ENCODE results near the gene CNIH3. TPM values are rescaled to one million over a fixed set of nuclear protein-coding genes. Genes with fewer than 3 reads are reported as not detected.

CNIH3 gene
- total and polyA plus RNA-seq, 9 donors: 2.1 to 4.7 (median 2.9) TPM

DNA sequence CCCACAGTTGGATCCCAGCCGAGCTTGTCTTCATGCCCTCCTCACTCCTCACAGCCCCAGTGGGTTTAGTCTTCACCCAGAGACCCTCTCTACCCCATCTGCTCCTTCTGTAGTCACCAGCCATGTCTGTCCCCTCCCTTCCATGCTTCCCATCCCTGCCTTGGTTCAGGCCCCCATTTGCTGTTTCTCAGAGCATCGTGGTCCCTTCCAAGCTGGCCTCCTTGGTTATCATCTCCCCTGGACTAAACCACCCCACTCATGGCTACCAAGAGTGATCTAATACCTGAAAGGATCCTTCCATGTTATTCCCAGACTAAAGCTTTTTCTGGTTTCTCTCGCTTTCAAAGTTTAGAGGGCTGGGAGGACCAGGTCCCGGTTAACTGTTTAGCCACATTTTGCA lies 8.3 kb downstream of the CNIH3 start:
- Histone ChIP-seq H3K36me3 (ENCODE audit: control insufficient read depth, insufficient read depth, low read length) (no peaks in the 10 kb centered on the region), H3K9me3 (replicated peaks; ENCODE audit: control insufficient read depth, low read depth, low read length) (no peaks in the 10 kb centered on the region), H3K4me3 (ENCODE audit: low read length) (no peak overlapping the region), H3K27ac (ENCODE audit: low read length) (no peak overlapping the region), H3K4me1 (ENCODE audit: control insufficient read depth, insufficient read depth, low read length) (no peaks in the 10 kb centered on the region), H3K27me3 (ENCODE audit: control insufficient read depth, insufficient read depth, low read length) (peaks cover 29% of the 10 kb centered on the region)
- 79% methylated on average over 4 of the region's 4 CpGs for WGBS (ENCODE audit: insufficient coverage)
- DNase-seq: no peak

DNA sequence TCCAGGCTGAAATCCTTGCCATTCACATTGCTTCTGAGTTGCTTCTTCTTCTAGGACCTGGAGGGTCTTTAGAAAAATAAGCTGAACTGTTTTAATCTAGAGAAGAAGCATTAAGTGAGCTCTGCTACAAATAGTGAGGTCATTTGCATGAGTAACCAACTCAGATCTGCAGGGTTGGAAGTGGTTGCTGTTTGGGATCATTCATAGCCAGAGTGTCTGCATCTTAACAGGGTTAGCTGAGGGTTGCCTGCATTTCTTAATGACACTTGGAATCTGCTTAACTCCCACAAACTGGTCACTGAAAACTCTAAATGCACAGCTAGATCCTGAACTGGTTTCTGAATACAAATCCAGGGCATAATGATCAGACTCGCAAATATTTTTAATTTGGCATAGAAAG lies 9.9 kb downstream of the CNIH3 start:
- Histone ChIP-seq H3K27ac (ENCODE audit: low read length) (no peak overlapping the region), H3K36me3 (ENCODE audit: control insufficient read depth, insufficient read depth, low read length) (no peaks in the 10 kb centered on the region), H3K4me3 (ENCODE audit: low read length) (no peak overlapping the region), H3K4me1 (ENCODE audit: control insufficient read depth, insufficient read depth, low read length) (no peaks in the 10 kb centered on the region), H3K27me3 (ENCODE audit: control insufficient read depth, insufficient read depth, low read length) (peaks cover 20% of the 10 kb centered on the region), H3K9me3 (replicated peaks; ENCODE audit: control insufficient read depth, low read depth, low read length) (no peaks in the 10 kb centered on the region)
- no peak for DNase-seq
- no CpG with 5 or more reads among the region's 1 CpG for WGBS (ENCODE audit: insufficient coverage)

DNA sequence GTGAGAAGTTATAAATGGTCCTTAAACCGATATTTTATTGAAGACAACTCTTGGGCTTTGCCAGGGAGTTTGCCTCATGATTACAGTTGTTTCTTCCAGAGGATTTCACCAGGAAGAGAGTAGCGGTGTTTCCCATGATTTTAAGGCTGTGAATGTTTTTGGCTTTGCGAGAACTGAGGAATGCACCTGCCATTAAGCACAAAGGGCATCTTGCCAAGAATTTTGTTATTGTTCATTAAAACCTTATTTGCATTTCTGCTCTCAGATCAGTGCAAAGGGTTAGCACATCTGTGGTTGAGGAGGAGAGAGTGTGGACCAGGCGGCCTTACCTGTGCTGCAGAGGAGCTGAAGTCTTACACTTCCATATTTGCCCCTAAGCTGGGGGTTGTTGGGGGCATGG lies 13.8 kb downstream of the CNIH3 start:
- no peaks in the 10 kb centered on the region for H3K9me3 ChIP-seq (replicated peaks; ENCODE audit: control insufficient read depth, low read depth, low read length)
- WGBS (ENCODE audit: insufficient coverage): 60% methylated on average over 3 of the region's 4 CpGs
- H3K4me1 ChIP-seq (ENCODE audit: control insufficient read depth, insufficient read depth, low read length): no peaks in the 10 kb centered on the region
- H3K27ac ChIP-seq (ENCODE audit: low read length): no peak overlapping the region
- H3K36me3 ChIP-seq (ENCODE audit: control insufficient read depth, insufficient read depth, low read length): no peaks in the 10 kb centered on the region
- no peak overlapping the region for H3K4me3 ChIP-seq (ENCODE audit: low read length)
- no peaks in the 10 kb centered on the region for H3K27me3 ChIP-seq (ENCODE audit: control insufficient read depth, insufficient read depth, low read length)
- DNase-seq: no peak

DNA sequence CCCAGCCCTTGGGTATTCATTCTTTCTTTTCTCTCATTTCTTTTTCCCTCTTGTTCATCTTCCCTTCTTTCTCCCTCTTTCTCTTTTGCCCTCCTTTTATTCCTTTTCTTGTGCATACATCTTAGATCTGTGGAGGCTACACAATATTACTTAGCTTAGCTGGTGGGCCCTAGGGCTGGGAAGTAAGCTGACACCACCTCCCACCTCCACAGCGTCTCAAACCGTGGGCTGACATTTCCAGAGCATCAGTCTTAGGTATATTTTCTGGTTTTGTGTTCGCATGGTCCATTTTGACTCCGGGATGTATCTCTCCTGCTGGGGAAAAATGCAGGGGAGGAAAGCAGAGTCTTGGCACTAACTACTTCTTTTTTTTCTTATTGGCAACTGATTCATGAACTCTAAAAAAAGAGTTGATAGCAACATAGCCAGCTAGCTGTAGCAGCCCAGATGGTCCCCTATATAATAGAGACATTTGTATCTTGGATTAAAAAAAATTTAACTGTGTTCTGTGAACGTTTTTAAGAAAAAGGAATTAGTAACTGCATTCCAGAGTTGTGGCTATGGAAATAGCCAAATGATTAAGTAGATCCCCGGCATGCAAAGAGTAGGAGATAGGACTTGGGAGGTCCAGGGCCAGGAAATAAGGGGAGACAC lies 15.5 kb downstream of the CNIH3 start:
- Histone ChIP-seq H3K27me3 (ENCODE audit: control insufficient read depth, insufficient read depth, low read length) (no peaks in the 10 kb centered on the region), H3K4me3 (ENCODE audit: low read length) (no peak overlapping the region), H3K27ac (ENCODE audit: low read length) (no peak overlapping the region), H3K4me1 (ENCODE audit: control insufficient read depth, insufficient read depth, low read length) (no peaks in the 10 kb centered on the region), H3K36me3 (ENCODE audit: control insufficient read depth, insufficient read depth, low read length) (no peaks in the 10 kb centered on the region), H3K9me3 (replicated peaks; ENCODE audit: control insufficient read depth, low read depth, low read length) (no peaks in the 10 kb centered on the region)
- WGBS (ENCODE audit: insufficient coverage): 67% methylated on average over 1 of the region's 6 CpGs
- no peak for DNase-seq

- Histone ChIP-seq H3K4me1 (ENCODE audit: control insufficient read depth, insufficient read depth, low read length) (peaks cover under 1% of the 10 kb centered on the region), H3K27me3 (ENCODE audit: control insufficient read depth, insufficient read depth, low read length) (no peaks in the 10 kb centered on the region), H3K9me3 (replicated peaks; ENCODE audit: control insufficient read depth, low read depth, low read length) (no peaks in the 10 kb centered on the region), H3K27ac (ENCODE audit: low read length) (no peak overlapping the region), H3K36me3 (ENCODE audit: control insufficient read depth, insufficient read depth, low read length) (no peaks in the 10 kb centered on the region), H3K4me3 (ENCODE audit: low read length) (no peak overlapping the region)
- no peak for DNase-seq
- WGBS (ENCODE audit: insufficient coverage): 76% methylated on average over 3 of the region's 5 CpGs
Measured at GRCh38 chr1:224632381-224632871, 16.3 kb downstream of the CNIH3 start.

GRCh38 chr1:224632921-224633321 lies 16.8 kb downstream of the CNIH3 start:
- peaks cover 4% of the 10 kb centered on the region for H3K4me1 ChIP-seq (ENCODE audit: control insufficient read depth, insufficient read depth, low read length)

DNA sequence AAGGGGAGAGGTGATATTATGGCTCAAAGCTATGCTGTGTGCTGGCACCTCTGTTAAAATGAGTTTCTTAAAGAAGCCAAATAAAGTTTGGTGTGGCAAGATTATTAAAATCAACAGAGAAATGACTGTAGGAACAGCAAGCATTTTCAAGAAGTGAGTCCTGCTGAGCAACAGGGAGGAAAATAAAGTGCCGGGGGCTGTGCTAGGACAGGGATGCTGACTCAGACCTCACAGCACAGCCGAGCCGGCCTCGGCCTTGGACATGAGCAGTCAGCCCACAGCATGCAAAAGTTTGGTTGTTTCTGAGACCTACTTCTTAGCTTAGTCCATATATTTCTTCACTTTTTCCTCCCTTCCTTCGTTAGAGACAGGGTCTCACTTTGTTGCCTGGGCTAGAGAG lies 19.2 kb downstream of the CNIH3 start:
- H3K4me1 ChIP-seq (ENCODE audit: control insufficient read depth, insufficient read depth, low read length): peaks cover 4% of the 10 kb centered on the region
- peaks cover 3% of the 10 kb centered on the region for H3K27me3 ChIP-seq (ENCODE audit: control insufficient read depth, insufficient read depth, low read length)
- 59% methylated on average over 4 of the region's 5 CpGs for WGBS (ENCODE audit: insufficient coverage)
- H3K27ac ChIP-seq (ENCODE audit: low read length): no peak overlapping the region
- no peaks in the 10 kb centered on the region for H3K36me3 ChIP-seq (ENCODE audit: control insufficient read depth, insufficient read depth, low read length)
- DNase-seq: no peak
- H3K9me3 ChIP-seq (replicated peaks; ENCODE audit: control insufficient read depth, low read depth, low read length): no peaks in the 10 kb centered on the region
- no peak overlapping the region for H3K4me3 ChIP-seq (ENCODE audit: low read length)

More at GRCh38 chr1:224632921-224633321, 16.8 kb downstream of the CNIH3 start:
- 58% methylated on average over 3 of the region's 8 CpGs for WGBS (ENCODE audit: insufficient coverage)
- Histone ChIP-seq H3K36me3 (ENCODE audit: control insufficient read depth, insufficient read depth, low read length) (no peaks in the 10 kb centered on the region), H3K27ac (ENCODE audit: low read length) (no peak overlapping the region), H3K9me3 (replicated peaks; ENCODE audit: control insufficient read depth, low read depth, low read length) (no peaks in the 10 kb centered on the region), H3K4me3 (ENCODE audit: low read length) (no peak overlapping the region), H3K27me3 (ENCODE audit: control insufficient read depth, insufficient read depth, low read length) (no peaks in the 10 kb centered on the region)
- no peak for DNase-seq

DNA sequence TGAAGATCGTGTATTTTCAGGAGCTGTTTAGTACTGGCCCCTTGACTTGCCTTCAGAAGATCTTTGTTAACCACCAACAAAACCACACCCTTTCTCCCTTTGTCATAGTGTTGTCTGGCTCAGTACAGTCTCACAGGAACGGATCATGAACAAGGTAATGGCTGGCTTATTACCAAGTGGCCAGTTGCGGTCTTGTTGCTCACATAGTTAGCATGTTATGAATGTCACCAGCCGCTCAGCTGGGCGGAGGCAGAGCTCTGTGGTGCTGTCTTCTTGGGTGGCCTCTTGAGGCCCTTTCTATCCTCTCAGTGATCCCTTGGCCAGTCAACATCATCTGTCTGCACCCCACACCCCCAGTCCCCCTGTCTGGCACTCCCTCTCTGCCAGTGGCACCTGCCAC lies 21.4 kb downstream of the CNIH3 start:
- H3K4me1 ChIP-seq (ENCODE audit: control insufficient read depth, insufficient read depth, low read length): peaks cover 4% of the 10 kb centered on the region
- no peaks in the 10 kb centered on the region for H3K36me3 ChIP-seq (ENCODE audit: control insufficient read depth, insufficient read depth, low read length)
- H3K27me3 ChIP-seq (ENCODE audit: control insufficient read depth, insufficient read depth, low read length): peaks cover 4% of the 10 kb centered on the region
- peak; percentile 14 for DNase-seq
- 66% methylated on average over 4 of the region's 5 CpGs for WGBS (ENCODE audit: insufficient coverage)
- no peak overlapping the region for H3K4me3 ChIP-seq (ENCODE audit: low read length)
- no peaks in the 10 kb centered on the region for H3K9me3 ChIP-seq (replicated peaks; ENCODE audit: control insufficient read depth, low read depth, low read length)
- H3K27ac ChIP-seq (ENCODE audit: low read length): no peak overlapping the region

DNA sequence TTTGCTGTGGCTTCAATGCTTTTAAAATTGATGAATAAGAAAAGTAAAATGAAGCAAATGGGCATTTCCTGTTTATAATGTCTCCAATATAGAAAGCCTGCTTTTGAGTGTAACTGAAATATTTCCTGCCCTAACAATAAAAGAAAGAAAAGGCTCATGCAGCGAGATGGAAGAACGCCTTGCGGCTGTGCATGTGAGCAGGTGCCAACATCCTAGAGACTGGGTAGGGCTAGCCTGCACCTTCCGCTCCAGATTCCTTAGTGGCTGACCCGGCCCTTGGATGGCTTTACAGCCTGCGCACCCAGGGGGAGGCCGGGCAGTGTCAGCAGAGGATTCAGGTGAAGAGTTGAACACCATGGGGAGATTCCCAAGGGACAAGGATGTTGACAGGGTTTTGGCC lies 21.8 kb downstream of the CNIH3 start:
- H3K27me3 ChIP-seq (ENCODE audit: control insufficient read depth, insufficient read depth, low read length): peaks cover 4% of the 10 kb centered on the region
- peaks cover 4% of the 10 kb centered on the region for H3K4me1 ChIP-seq (ENCODE audit: control insufficient read depth, insufficient read depth, low read length)
- no peak overlapping the region for H3K27ac ChIP-seq (ENCODE audit: low read length)
- no peaks in the 10 kb centered on the region for H3K9me3 ChIP-seq (replicated peaks; ENCODE audit: control insufficient read depth, low read depth, low read length)
- H3K36me3 ChIP-seq (ENCODE audit: control insufficient read depth, insufficient read depth, low read length): no peaks in the 10 kb centered on the region
- DNase-seq: no peak
- H3K4me3 ChIP-seq (ENCODE audit: low read length): no peak overlapping the region
- WGBS (ENCODE audit: insufficient coverage): 75% methylated on average over 7 of the region's 7 CpGs

DNA sequence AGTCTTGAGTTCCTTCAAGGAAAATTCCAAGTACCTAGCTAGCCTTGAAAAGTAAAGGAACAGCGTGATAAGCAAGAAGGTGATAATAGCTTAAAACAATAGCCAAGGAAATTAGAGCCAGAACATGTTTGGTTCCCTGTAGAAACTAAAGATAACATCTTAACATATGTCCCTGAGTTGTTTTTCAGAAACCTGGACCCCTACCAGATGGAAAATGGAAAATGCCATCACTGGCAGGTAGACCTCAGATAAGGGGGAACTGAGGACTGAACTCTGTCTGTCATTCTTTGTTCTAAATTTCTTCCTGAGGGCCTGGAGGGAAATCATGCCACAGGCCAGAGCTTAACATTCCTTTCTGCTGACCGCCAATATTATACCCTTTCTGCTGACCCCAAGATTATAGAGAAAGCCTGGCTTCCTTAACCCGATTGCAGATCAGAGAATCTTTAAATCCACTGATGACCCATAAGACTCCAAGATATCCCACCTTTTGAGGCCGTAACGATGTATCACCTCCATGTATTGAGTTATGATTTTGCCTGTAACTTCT lies 23.4 kb downstream of the CNIH3 start:
- Histone ChIP-seq H3K27ac (ENCODE audit: low read length) (no peak overlapping the region), H3K36me3 (ENCODE audit: control insufficient read depth, insufficient read depth, low read length) (no peaks in the 10 kb centered on the region), H3K27me3 (ENCODE audit: control insufficient read depth, insufficient read depth, low read length) (peaks cover 4% of the 10 kb centered on the region), H3K4me3 (ENCODE audit: low read length) (no peak overlapping the region), H3K9me3 (replicated peaks; ENCODE audit: control insufficient read depth, low read depth, low read length) (no peaks in the 10 kb centered on the region), H3K4me1 (ENCODE audit: control insufficient read depth, insufficient read depth, low read length) (peaks cover 4% of the 10 kb centered on the region)
- WGBS (ENCODE audit: insufficient coverage): 74% methylated on average over 3 of the region's 5 CpGs
- DNase-seq: no peak
